GM21447 (cell line): ENCODE measurements around the gene TMEM51.

Experiments used
- ATAC-seq: cut with Tn5 transposase; IDR thresholded peaks from one replicate; pipeline ENCODE4 v1.9.1; 2021; ENCODE audit not compliant: unreplicated experiment

The TMEM51 gene

GRCh38 chr1:15264769-15265168, 111.2 kb downstream of the TMEM51 start:
- no peak for ATAC-seq
